GM18499 (cell line): ENCODE data around the gene FAM151A.

ENCODE experiments used
- ATAC-seq: cut with Tn5 transposase; IDR thresholded peaks from one replicate; pipeline ENCODE4 v1.9.1; 2021; ENCODE audit warnings: moderate number of reproducible peaks; ENCODE audit not compliant: insufficient read depth, unreplicated experiment

FAM151A gene

GRCh38 chr1:54604572-54605370, 18.6 kb downstream of the FAM151A start:
- no peak for ATAC-seq

- no peak for ATAC-seq
Observed at GRCh38 chr1:54604051-54604450, 19.3 kb downstream of the FAM151A start.

- ATAC-seq = no peak
Observed at GRCh38 chr1:54603241-54603640, 20.1 kb downstream of the FAM151A start.

- no peak for ATAC-seq
Observed at GRCh38 chr1:54602554-54602953, 20.8 kb downstream of the FAM151A start.

- no peak for ATAC-seq
Observed at GRCh38 chr1:54601730-54602129, 21.6 kb downstream of the FAM151A start.

GRCh38 chr1:54600947-54601721, 22.2 kb downstream of the FAM151A start:
- no peak for ATAC-seq

- no peak for ATAC-seq
Observed at GRCh38 chr1:54599211-54599823, 24.0 kb downstream of the FAM151A start.

- no peak for ATAC-seq
Observed at GRCh38 chr1:54597455-54598030, 25.8 kb downstream of the FAM151A start.

GRCh38 chr1:54596756-54597155, 26.6 kb downstream of the FAM151A start:
- no peak for ATAC-seq

- no peak for ATAC-seq
Observed at GRCh38 chr1:54595956-54596498, 27.3 kb downstream of the FAM151A start.

- no peak for ATAC-seq
Observed at GRCh38 chr1:54594463-54594862, 28.9 kb downstream of the FAM151A start.

- no peak for ATAC-seq
Observed at GRCh38 chr1:54593571-54594160, 29.7 kb downstream of the FAM151A start.

- no peak for ATAC-seq
Observed at GRCh38 chr1:54591127-54591756, 32.1 kb downstream of the FAM151A start.

- ATAC-seq = no peak
Observed at GRCh38 chr1:54588377-54588776, 34.9 kb downstream of the FAM151A start.

GRCh38 chr1:54585181-54586066, 37.9 kb downstream of the FAM151A start:
- ATAC-seq = no peak

- ATAC-seq = no peak
Observed at GRCh38 chr1:54584575-54584974, 38.8 kb downstream of the FAM151A start.

GRCh38 chr1:54583871-54584270, 39.5 kb downstream of the FAM151A start:
- no peak for ATAC-seq

GRCh38 chr1:54583307-54583686, 40.0 kb downstream of the FAM151A start:
- no peak for ATAC-seq
